Motor neuron (in vitro differentiated cells): Measurements from ENCODE around the gene MCC. TPM values are rescaled to one million over a fixed set of nuclear protein-coding genes. Genes with fewer than 3 reads are reported as not detected.
A peak's percentile ranks its signal among the peaks of the same experiment; 100 is the strongest.

Experiments used
- ATAC-seq, 8 experiments: fragments of 200-7000 bp; cut with Tn5 transposase; replicated peaks in 6 of 8; 2 replicates each; pipeline ENCODE4 v1.8.0; 2021; ENCODE audit warnings: mild to moderate bottlenecking in 8 of 8, moderate library complexity in 8 of 8
- H3K27ac ChIP-seq, 2 donors: fragments of 250-450 bp; sonication (Bioruptor Pico); 2 replicates each; pipeline ENCODE4 v1.9.0; 2021; ENCODE audit warnings: antibody characterized with exemption in 2 of 2, mild to moderate bottlenecking in 2 of 2, moderate library complexity in 1 of 2
- H3K4me1 ChIP-seq, 2 donors: fragments of 250-450 bp; sonication (Bioruptor Pico); replicated peaks in 1 of 2; 2 replicates each; pipeline ENCODE4 v1.6.1; 2021; ENCODE audit warnings: antibody characterized with exemption in 2 of 2, mild to moderate bottlenecking in 2 of 2, moderate library complexity in 1 of 2
- H3K4me3 ChIP-seq, 5 donors: fragments of 250-450 bp; sonication (Bioruptor Pico); 2 replicates each; pipeline ENCODE4 v1.9.0; 2021; ENCODE audit warnings: antibody characterized with exemption in 5 of 5, mild to moderate bottlenecking in 5 of 5, moderate library complexity in 4 of 5
- WGBS, 10 experiments: fragments of 450-650 bp; shearing (Covaris generic); methylation state at CpG; one replicate each; pipeline ENCODE4 v1.0.0; 2022; 5-methylcytosine and 5-hydroxymethylcytosine counted together
- in situ Hi-C, 9 experiments: fragments of 400-800 bp; cut with MboI; loops; one replicate each; pipeline ENCODE4 v1.15.0; 2021; ENCODE audit warnings: low sequenced_read_pairs in 9 of 9, low pct_unique_long_range_greater_than_20kb in 2 of 9; ENCODE audit not compliant: unreplicated experiment in 9 of 9
- total RNA-seq, 8 experiments: library from RNA; unstranded; fragments of 300-600 nt; gene quantifications; 2 replicates each; pipeline versions ENCODE4 v1.2.3 to v1.2.4, GENCODE V29; 2022

Gene MCC
- total RNA-seq, 8 experiments from 2014 or later: 6.7 to 66.0 (median 12.2) TPM

- Histone ChIP-seq H3K27ac (peak overlapping the region; percentile 70 to 72), H3K4me1 (peaks cover 8 to 27% of the 10 kb centered on the region in 2 donors), H3K4me3 (peak overlapping the region; percentile 57 to 88 (median 81))
- WGBS, 10 experiments: 0 to 6% (median 0%) methylated on average over 2 to 16 of the region's 16 CpGs
- in situ Hi-C loops: loop anchor here in 1 of 9 experiments (25.0 kb wide), 1 partner anchor 535 kb away; the partner anchor contains the start of gene YTHDC2
- ATAC-seq: no peak
These were observed 510.8 kb downstream of the MCC start for GRCh38 chr5:112977440-112977861.

GRCh38 chr5:112976432-112977309 lies 511.6 kb downstream of the MCC start, which contains the start of gene DCP2:
TSS of gene DCP2 (plus strand) at chr5:112976798. CDS start at chr5:112976934, 136 bp downstream.
- in situ Hi-C loops: loop anchor here in 1 of 9 experiments (25.0 kb wide), 1 partner anchor 536 kb away; the partner anchor contains the start of gene YTHDC2
- peaks cover 8 to 35% of the 10 kb centered on the region in 2 donors for H3K4me1 ChIP-seq
- ATAC-seq: peak; percentile 90 to 98 (median 98)
- peak within 1 kb of the TSS; percentile 57 to 88 (median 81) for H3K4me3 ChIP-seq
- 0 to 1% (median 0%) methylated on average over 2 to 13 of the region's 75 CpGs; no CpG with 5 or more reads in 5 of the 10 experiments for WGBS, 10 experiments
- H3K27ac ChIP-seq: peak within 1 kb of the TSS; percentile 70 to 79

GRCh38 chr5:112975721-112976431 lies 512.4 kb downstream of the MCC start:
- in situ Hi-C loops: loop anchor here in 1 of 9 experiments (25.0 kb wide), 1 partner anchor 536 kb away; the partner anchor contains the start of gene YTHDC2
- H3K4me3 ChIP-seq: peak overlapping the region; percentile 57 to 88 (median 81)
- H3K27ac ChIP-seq: peak overlapping the region; percentile 54 to 79
- peaks cover 8 to 39% of the 10 kb centered on the region in 2 donors for H3K4me1 ChIP-seq
- ATAC-seq: peak in 3 of 8 experiments; percentile 5 to 25 (median 6)
- WGBS, 10 experiments: 28 to 100% (median 88%) methylated on average over 1 to 7 of the region's 11 CpGs

- H3K4me3 ChIP-seq: no peak overlapping the region
- H3K27ac ChIP-seq: no peak overlapping the region
- no peak for ATAC-seq
- WGBS, 10 experiments: 50 to 100% (median 90%) methylated on average over 1 of the region's 1 CpG; no CpG with 5 or more reads in 2 of the 10 experiments
- H3K4me1 ChIP-seq: peaks cover 8 to 40% of the 10 kb centered on the region in 2 donors
- in situ Hi-C loops: loop anchor here in 1 of 9 experiments (25.0 kb wide), 1 partner anchor 537 kb away; the partner anchor contains the start of gene YTHDC2
These were observed 513.4 kb downstream of the MCC start for GRCh38 chr5:112974901-112975300.

- in situ Hi-C loops: no loop called here
- no peak overlapping the region for H3K27ac ChIP-seq
These were observed 514.3 kb downstream of the MCC start for GRCh38 chr5:112973904-112974303.

GRCh38 chr5:112973036-112973435 lies 515.2 kb downstream of the MCC start:
- in situ Hi-C loops: no loop called here
- ATAC-seq: no peak
- Histone ChIP-seq H3K4me1 (peaks cover 14 to 21% of the 10 kb centered on the region in 2 donors), H3K4me3 (no peak overlapping the region), H3K27ac (no peak overlapping the region)
- WGBS, 10 experiments: 50 to 100% (median 60%) methylated on average over 1 of the region's 1 CpG; no CpG with 5 or more reads in 5 of the 10 experiments

More at GRCh38 chr5:112973904-112974303, 514.3 kb downstream of the MCC start:
- no peak for ATAC-seq
- Histone ChIP-seq H3K4me1 (peaks cover 14 to 30% of the 10 kb centered on the region in 2 donors), H3K4me3 (no peak overlapping the region)
- 17 to 100% methylated on average over 1 of the region's 1 CpG; no CpG with 5 or more reads in 8 of the 10 experiments for WGBS, 10 experiments

Other genes with a start within 250 kb of the MCC start
- under 1 TPM in 6 of 8 experiments, not detected in 2; 0.11 to 0.43 (median 0.24) TPM for gene TSSK1B, start 53.5 kb downstream of the MCC start, total RNA-seq
- gene YTHDC2, start 25.2 kb upstream of the MCC start, total RNA-seq: 10 to 100 TPM; 16.8 to 46.2 (median 21.8) TPM